HepG2 (cell line): ENCODE measurements around the gene PPA2. TPM values are rescaled to one million over a fixed set of nuclear protein-coding genes. Genes with fewer than 3 reads are reported as not detected.

Experiments
- ATAC-seq: fragments of 200-7000 bp; cut with Tn5 transposase; 3 replicates; pipeline ENCODE4 v1.9.1; 2020; ENCODE audit warnings: mild to moderate bottlenecking, moderate library complexity
- BruUV-seq: library from RNA; stranded (reverse); fragments of 400-500 nt; replicated peaks from 2 replicates; lab custom pipeline; 2021; lab: Mats Ljungman, UMichigan
- CTCF ChIA-PET: fragments of 300-600 bp; formaldehyde crosslinking; extraction: SDS; loops from one replicate; lab custom pipeline; 2021; ENCODE audit warnings: low total read pairs, inconsistent platforms, low intra/inter-chr PET ratio; lab: Yijun Ruan, JAX
- POLR2A ChIA-PET: fragments of 350-600 bp; sonication (Branson Sonifier 250); formaldehyde crosslinking; loops from one replicate; lab custom pipeline; 2020; ENCODE audit warnings: antibody characterized with exemption, inconsistent platforms; lab: Yijun Ruan, JAX
- DNase-seq: peaks from one replicate; pipeline ENCODE4 v3.0.0-alpha.2; 2015; ENCODE audit warnings: low spot score
- FAIRE-seq: peaks from 3 replicates; lab custom pipeline; 2011; peaks lifted over from hg19 to GRCh38; lab: Jason Lieb, UNC
- H2AFZ ChIP-seq: one replicate; pipeline ENCODE4 v1.6.1; 2011; ENCODE audit warnings: low read length, inconsistent platforms
- H3K27ac ChIP-seq: fragments of 300-600 bp; 3 replicates; pipeline ENCODE4 v1.8.0; 2011; ENCODE audit warnings: mixed run types, mild to moderate bottlenecking, mixed read lengths, low read length, inconsistent platforms; ENCODE audit not compliant: insufficient read depth; ENCODE audit errors: extremely low read length
- H3K27me3 ChIP-seq, 2 experiments: fragments of 200-600 bp in 1 of 2; 2 replicates in 1 of 2; 3 replicates in 1 of 2; pipeline versions ENCODE4 v1.6.0 to v1.8.0; 2011; ENCODE audit warnings: low read length in 2 of 2, mild to moderate bottlenecking in 2 of 2, moderate library complexity in 2 of 2, inconsistent platforms in 1 of 2; ENCODE audit not compliant: insufficient read depth in 2 of 2, control insufficient read depth in 1 of 2
- H3K36me3 ChIP-seq, 2 experiments: fragments of 200-600 bp in 1 of 2; replicated peaks in 1 of 2; 2 replicates in 1 of 2; 3 replicates in 1 of 2; pipeline versions ENCODE4 v1.5.1 to v1.8.0; 2011; ENCODE audit warnings: low read length in 2 of 2, inconsistent platforms in 1 of 2; ENCODE audit not compliant: insufficient read depth in 2 of 2, control insufficient read depth in 1 of 2
- H3K4me1 ChIP-seq: 2 replicates; pipeline ENCODE4 v1.5.1; 2012; ENCODE audit warnings: low read length, inconsistent platforms; ENCODE audit not compliant: insufficient read depth
- H3K4me2 ChIP-seq: 2 replicates; pipeline ENCODE4 v1.6.0; 2011; ENCODE audit warnings: low read depth, low read length, inconsistent platforms
- H3K4me3 ChIP-seq, 3 experiments: fragments of 200-600 bp in 1 of 3; sonication (generic), shearing (Covaris generic) in 1 of 3; replicated peaks in 1 of 3; 2 replicates each; pipeline ENCODE4 v1.5.1; 2011 to 2016; ENCODE audit warnings: low read length in 3 of 3, inconsistent platforms in 2 of 3, low read depth in 2 of 3, mild to moderate bottlenecking in 2 of 3, control low read depth in 1 of 3, mixed read lengths in 1 of 3; ENCODE audit not compliant: insufficient read depth in 1 of 3
- H3K79me2 ChIP-seq: one replicate; pipeline ENCODE4 v1.6.1; 2011; ENCODE audit warnings: low read length, inconsistent platforms; ENCODE audit not compliant: insufficient read depth
- H3K9ac ChIP-seq: 2 replicates; pipeline ENCODE4 v1.6.0; 2011; ENCODE audit warnings: mild to moderate bottlenecking, low read depth, low read length, inconsistent platforms; ENCODE audit not compliant: insufficient read depth
- H3K9me3 ChIP-seq: 2 replicates; pipeline ENCODE4 v1.5.1; 2012; ENCODE audit warnings: mild to moderate bottlenecking, low read length
- H4K20me1 ChIP-seq: 2 replicates; pipeline ENCODE4 v1.6.0; 2011; ENCODE audit warnings: inconsistent platforms, mild to moderate bottlenecking, low read length, moderate library complexity; ENCODE audit not compliant: insufficient read depth
- PAF1 ChIP-seq: IDR thresholded peaks from 2 replicates; pipeline ENCODE4 v1.6.1; 2016; ENCODE audit warnings: missing genetic modification reagents, missing compliant biosample characterization
- RFXANK ChIP-seq: IDR thresholded peaks from 2 replicates; pipeline ENCODE4 v1.6.1; 2016
- RXRB ChIP-seq: IDR thresholded peaks from 2 replicates; pipeline ENCODE4 v1.6.1; 2016; ENCODE audit warnings: borderline replicate concordance, missing genetic modification reagents, missing compliant biosample characterization
- WIZ ChIP-seq: sonication (generic); formaldehyde crosslinking; IDR thresholded peaks from 2 replicates; pipeline ENCODE4 v1.5.1; 2020; ENCODE audit warnings: mild to moderate bottlenecking, missing genetic modification reagents
- ZNF10 ChIP-seq: sonication (generic); formaldehyde crosslinking; IDR thresholded peaks from 2 replicates; pipeline ENCODE4 v1.4.0; 2020; ENCODE audit warnings: mild to moderate bottlenecking, low read depth, missing genetic modification reagents, borderline replicate concordance
- ZNF17 ChIP-seq: sonication (generic); formaldehyde crosslinking; IDR thresholded peaks from 2 replicates; pipeline ENCODE4 v1.5.0; 2020; ENCODE audit warnings: mild to moderate bottlenecking, missing genetic modification reagents
- WGBS: methylation state at CpG from one replicate; pipeline ENCODE4 v1.1.6; 2017; ENCODE audit warnings: low lambda C conversion rate; 5-methylcytosine and 5-hydroxymethylcytosine counted together
- in situ Hi-C: cut with HindIII; loops from 2 replicates; pipeline ENCODE4 v1.10.0; 2017; ENCODE audit warnings: low pct_unique_long_range_greater_than_20kb; ENCODE audit not compliant: extremely low pct_ligation_motif_present
- intact Hi-C: fragments of 100-400 bp; cut with micrococcal nuclease; formaldehyde crosslinking; loops from one replicate; pipeline ENCODE4 v1.10.0; 2022; ENCODE audit not compliant: unreplicated experiment
- polyA plus RNA-seq, 8 experiments: library from polyadenylated mRNA; depleted of rRNA in 3 of 8; stranded (reverse) in 7 of 8; unstranded in 1 of 8; fragments of >200 nt; fragmentation: Illumina TruSeq in 4 of 8; extraction: Trizol in 4 of 8; gene quantifications; 2 replicates each; pipeline versions ENCODE4 v1.2.1 to v1.2.3, GENCODE V29; 2011 to 2016; ENCODE audit warnings: low read depth in 4 of 8, missing spikeins in 1 of 8, mixed read lengths in 1 of 8; ENCODE audit not compliant: insufficient read depth in 1 of 8
- total RNA-seq, 5 experiments: library from RNA; depleted of rRNA; stranded (reverse); fragments of >200 nt; fragmentation: Illumina TruSeq; extraction: Trizol; gene quantifications; 2 replicates each; pipeline ENCODE4 v1.2.3, GENCODE V29; 2016; ENCODE audit warnings: low read depth in 1 of 5
- TF ChIP-seq, protein P1 (sequence below): sonication (generic); formaldehyde crosslinking; IDR thresholded peaks from 2 replicates; pipeline ENCODE4 v1.8.1; 2023; ENCODE audit warnings: missing genetic modification reagents, mild to moderate bottlenecking, borderline replicate concordance
- TF ChIP-seq, protein P2 (sequence below): sonication (generic); formaldehyde crosslinking; IDR thresholded peaks from 2 replicates; pipeline ENCODE4 v1.5.0; 2020; ENCODE audit warnings: missing genetic modification reagents
- TF ChIP-seq, protein P3 (sequence below): sonication (generic); formaldehyde crosslinking; IDR thresholded peaks from 2 replicates; pipeline ENCODE4 v1.4.0; 2020; ENCODE audit warnings: missing genetic modification reagents, borderline replicate concordance

PPA2 gene
- total and polyA plus RNA-seq, 2 of the 13 experiments (the other 11 are each of a cell fraction or from before 2014, with no cell fraction given) = 44.2 to 70.6 TPM

DNA sequence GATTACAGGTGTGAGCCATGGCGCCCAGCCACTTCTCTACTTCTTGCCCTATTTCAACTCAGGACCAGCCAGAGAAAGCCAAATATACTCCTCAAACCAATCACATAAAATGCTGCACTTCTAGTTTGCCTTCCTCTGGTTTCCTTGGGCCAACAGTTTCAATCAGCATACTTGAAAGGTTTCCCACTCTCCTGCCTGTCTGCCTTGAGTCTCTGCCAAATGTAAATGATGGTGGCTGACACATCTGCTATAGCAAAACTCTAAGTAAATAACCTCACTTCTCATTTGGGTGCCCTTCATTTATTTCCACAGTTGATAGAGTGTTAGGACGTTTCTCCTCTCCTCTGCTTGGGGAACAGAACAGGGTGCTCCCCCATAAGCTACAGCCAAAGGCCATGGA lies 36.4 kb upstream of the PPA2 start:
- Histone ChIP-seq H3K27me3 (no peaks in the 10 kb centered on the region), H3K36me3 (no peaks in the 10 kb centered on the region), H3K9me3 (no peaks in the 10 kb centered on the region; the same call in 1 of the 2 replicates), H3K4me3 (no peak overlapping the region), H4K20me1 (no peaks in the 10 kb centered on the region), H3K27ac (no peak overlapping the region), H3K79me2 (no peaks in the 10 kb centered on the region), H3K9ac (no peak overlapping the region), H2AFZ (no peak overlapping the region), H3K4me2 (no peak overlapping the region), H3K4me1 (no peaks in the 10 kb centered on the region)
- ChIA-PET POLR2A (no interaction called here), CTCF (no interaction called here)
- ATAC-seq (no peak), FAIRE-seq (no peak), DNase-seq (no peak)
- TF ChIP-seq PAF1 = no peak
- TF ChIP-seq ZNF17 = no peak
- TF ChIP-seq RFXANK (CRISPR knock-in tag) = no peak
- no peak for TF ChIP-seq ZNF10 (CRISPR knock-in tag)
- TF ChIP-seq WIZ = no peak
- TF ChIP-seq, protein P1, sequence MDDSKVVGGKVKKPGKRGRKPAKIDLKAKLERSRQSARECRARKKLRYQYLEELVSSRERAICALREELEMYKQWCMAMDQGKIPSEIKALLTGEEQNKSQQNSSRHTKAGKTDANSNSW = no peak
- TF ChIP-seq, protein P2, sequence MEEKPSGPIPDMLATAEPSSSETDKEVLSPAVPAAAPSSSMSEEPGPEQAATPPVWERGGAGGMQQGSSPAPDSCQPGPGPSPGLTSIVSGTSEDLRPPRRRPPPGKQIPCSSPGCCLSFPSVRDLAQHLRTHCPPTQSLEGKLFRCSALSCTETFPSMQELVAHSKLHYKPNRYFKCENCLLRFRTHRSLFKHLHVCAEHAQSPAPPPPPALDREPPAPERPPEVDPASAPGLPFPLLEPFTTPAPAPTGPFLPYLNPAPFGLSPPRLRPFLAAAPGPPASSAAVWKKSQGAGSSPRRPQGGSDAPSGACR (CRISPR knock-in tag) = no peak
- TF ChIP-seq, protein P3, sequence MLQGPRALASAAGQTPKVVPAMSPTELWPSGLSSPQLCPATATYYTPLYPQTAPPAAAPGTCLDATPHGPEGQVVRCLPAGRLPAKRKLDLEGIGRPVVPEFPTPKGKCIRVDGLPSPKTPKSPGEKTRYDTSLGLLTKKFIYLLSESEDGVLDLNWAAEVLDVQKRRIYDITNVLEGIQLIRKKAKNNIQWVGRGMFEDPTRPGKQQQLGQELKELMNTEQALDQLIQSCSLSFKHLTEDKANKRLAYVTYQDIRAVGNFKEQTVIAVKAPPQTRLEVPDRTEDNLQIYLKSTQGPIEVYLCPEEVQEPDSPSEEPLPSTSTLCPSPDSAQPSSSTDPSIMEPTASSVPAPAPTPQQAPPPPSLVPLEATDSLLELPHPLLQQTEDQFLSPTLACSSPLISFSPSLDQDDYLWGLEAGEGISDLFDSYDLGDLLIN (CRISPR knock-in tag) = no peak
- no peak for TF ChIP-seq RXRB (CRISPR knock-in tag)
- 50% methylated on average over 2 of the region's 2 CpGs for WGBS
- intact Hi-C loops = no loop called here
- BruUV-seq = no TSS peak
- in situ Hi-C loops = no loop called here
